Measurements from ENCODE around the gene CNFN.

Gene CNFN, protein sequence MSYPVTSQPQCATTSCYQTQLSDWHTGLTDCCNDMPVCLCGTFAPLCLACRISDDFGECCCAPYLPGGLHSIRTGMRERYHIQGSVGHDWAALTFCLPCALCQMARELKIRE

DNA sequence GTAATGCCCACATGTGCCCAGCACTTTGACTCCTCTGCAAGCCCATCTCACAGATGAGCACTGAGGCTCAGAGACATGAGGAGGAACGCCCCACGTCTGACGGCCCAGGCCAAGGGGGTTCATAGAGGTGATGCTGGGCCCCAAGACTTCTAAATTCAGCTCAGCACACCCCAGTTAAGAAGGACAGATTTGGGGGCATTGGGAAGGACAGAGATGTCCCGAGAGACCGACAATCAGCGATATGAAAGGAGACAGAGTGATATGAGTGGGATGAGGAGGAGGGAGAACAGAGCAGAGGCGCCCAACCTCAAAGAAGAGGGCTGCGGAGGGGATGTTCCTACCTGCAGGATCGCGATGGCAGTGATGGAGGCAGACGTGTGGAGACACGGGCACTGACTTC is at the start of gene CNFN:
Gene CNFN, minus strand, starts transcription at position 399 of the 400 bp plus-strand sequence. CDS start 1,260 bp downstream, outside the sequence.
- no peak for DNase-seq (ENCODE audit: low read depth)

DNA sequence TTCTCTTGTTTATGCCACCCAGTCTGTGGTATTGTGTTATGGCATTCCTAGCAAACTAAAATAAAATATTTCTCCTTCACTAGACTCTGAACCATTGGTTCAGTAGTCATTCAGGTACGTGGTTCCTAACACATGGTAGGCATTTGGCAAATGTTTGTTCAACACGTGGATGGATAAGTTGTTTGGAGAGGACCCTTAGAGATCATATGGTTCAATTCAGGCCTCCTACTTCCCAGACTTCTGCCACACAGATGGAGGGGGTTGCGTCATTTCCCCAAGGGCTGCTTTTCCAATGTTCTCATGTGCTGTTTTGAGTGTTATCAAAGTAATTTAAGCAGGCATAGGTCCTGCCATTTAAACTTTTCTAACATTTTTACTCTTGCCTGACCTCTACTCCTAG is 45.9 kb upstream of the CNFN start:
- no peak for DNase-seq (ENCODE audit: low read depth)

DNA sequence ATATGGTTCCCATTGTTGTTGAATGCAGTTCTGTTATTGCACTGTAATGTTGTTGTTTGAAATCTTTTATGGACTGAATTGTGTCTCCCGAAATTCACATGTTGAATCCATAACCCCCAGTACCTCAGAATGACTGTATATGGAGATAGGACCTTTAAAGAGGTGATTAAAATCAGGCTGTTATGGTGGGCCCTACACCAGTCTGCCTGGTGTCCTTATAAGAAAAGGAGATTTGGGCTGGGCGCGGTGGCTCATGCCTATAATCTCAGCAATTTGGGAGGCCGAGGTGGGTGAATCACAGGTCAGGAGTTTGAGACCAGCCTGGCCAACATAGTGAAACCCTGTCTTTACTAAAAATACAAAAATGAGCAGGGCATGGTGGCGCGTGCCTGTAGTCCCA is 45.2 kb upstream of the CNFN start:
- DNase-seq (ENCODE audit: low read depth): no peak

DNA sequence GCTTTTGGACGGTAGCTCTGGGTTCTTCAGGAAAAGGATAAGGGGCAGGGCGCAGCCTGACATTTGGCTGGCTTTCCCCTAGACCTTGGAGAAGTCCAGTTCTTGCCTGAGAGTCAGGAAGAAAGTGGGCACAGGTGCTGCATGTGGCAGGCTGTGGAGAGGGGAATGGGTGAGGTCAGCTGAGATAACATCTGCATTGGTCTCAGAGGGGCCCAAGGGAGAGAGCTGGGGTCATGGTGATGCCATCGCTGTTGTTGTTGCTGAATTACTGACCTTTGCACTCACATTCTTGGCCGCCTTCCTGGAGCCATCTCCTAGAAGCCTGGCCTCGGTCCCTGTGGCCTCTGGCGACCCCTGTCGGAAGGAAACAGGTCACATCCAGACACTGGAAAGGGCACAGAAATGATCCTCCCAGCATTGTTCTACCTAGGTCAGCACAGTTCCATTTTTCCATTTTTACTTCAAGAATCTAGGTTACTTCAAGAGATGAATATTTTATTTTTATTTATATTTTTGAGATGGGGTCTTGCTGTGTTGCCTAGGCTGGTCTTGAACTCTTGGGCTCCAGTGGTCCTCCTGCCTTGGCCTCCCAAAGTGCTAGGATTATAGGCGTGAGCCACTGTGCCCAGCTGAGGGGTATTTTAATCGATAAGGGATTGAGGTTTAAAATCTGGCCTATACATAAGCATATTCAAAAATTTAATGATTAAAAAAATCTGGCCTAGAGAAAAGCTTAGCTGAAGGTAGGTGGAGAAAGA is 43.6 kb upstream of the CNFN start:
- peak; percentile 57 for DNase-seq (ENCODE audit: low read depth)

DNA sequence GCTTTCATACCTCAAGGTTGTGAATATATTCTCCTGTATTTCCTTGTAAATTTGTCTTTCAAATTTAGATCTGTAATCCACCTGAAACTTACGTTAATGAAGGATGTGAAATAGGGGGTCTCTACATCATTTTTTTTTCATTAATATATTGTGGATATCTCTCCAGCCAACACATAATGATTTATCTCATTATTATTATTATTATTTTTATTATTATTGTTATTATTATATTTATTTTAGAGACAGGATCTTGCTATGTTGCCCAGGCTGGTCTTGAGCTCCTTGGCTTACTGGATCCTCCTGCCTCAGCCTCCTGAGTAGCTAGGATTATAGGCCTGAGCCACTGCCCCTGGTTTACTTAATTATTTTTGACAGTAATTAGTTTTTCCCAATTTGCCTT is 41.4 kb upstream of the CNFN start:
- DNase-seq (ENCODE audit: low read depth): no peak

DNA sequence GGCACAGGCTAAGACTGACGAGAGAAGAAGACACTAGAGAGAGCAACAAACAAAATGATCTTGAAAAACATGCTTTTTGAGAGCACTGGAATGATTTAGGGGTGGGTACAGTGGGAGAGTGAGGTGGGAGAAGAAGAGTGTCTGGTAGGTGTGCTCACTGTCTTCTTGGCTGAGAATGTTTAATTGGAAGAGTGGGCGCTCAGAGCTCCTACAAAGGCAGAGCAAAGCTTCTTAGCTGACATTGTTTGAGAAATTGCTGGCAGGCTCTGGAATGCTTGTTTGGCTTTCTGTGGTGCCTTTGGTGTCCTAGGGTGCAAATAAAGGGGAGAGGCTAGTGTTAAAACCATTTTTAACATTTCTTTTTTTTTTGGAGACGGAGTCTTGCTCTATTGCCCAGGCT is 38.6 kb upstream of the CNFN start:
- no peak for DNase-seq (ENCODE audit: low read depth)

DNA sequence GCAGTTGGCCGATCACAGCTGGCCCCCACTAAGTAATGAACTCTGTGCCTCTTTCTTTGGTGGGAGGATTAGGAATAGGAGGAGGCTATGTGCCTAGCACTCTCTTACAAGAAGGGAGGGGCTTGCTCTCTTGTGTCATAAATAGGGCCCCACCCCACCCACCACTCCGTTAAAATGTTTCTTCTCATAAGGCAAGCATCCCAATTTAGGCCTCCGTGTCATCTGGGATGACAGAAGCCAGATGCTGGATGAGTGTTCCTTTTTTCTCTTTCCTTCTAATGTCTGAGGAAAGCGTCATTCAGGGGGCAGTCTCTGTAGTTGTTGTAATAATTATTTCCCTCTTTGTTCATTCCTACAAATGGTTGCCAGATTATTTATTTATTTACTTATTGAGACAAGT is 37.2 kb upstream of the CNFN start, which contains the start of gene LIPE:
Gene LIPE, minus strand, starts transcription at position 76 of the 400 bp plus-strand sequence. CDS start 239 bp downstream, outside the sequence.
- DNase-seq (ENCODE audit: low read depth): no peak

DNA sequence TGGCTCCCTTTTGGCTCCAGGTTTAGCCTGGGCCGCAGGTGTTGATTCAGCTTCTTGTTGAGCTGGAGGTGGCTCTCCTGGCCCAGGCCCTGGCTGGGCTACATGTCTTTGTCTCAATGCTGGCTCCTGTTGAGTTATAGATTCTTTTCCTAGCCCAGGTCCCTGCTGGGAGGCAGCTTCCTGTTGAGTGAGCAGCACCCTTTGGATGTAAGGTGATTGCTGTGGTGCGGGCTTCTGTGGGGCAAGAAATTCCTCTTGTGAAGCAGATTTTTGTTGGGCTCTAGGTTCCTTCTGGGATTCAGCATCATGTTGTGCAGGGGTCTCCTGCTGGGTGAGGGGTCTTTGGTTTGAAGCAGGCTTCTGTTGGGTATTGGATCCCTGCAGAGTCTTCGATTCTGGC is 36.5 kb upstream of the CNFN start:
- DNase-seq (ENCODE audit: low read depth): no peak

DNA sequence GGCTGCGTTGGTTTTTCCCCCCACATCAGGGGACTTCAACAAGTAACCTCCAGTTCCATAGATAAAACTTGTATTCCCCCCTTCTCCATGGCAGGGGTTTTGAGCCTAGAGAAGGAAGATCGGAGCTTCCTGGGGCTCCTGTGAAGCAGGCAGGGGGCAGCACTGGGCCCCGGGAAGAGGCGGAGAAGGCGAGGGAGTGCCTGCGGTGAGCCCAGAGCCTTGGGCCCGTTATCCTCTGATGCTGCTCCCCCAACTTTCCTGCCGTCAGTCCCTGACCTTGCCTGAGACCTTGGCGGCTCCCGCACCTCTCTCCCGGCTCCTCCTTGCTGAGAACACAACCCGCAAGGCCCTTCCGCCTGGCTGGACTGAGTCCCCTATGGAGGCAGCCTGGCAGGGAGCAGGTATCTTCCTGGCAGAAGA is 34.6 kb upstream of the CNFN start:
- DNase-seq (ENCODE audit: low read depth): no peak

DNA sequence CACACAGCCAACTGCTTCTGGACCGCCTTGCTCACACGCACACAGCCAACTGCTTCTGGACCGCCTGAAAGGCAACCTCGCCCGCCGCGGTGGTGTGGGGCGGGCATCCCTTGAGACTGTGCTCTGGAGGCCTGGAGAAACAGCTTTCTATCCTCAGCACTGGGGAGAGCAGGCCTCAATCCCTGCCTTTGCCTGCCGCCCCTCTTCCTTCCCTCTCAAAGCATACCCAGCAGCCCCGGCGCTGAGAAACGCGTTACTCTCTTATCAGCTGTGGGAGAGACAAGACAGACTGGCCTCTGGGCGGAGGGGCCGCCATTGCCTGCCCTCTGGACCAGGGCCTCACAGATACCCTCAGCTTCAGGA is 34.2 kb upstream of the CNFN start:
- DNase-seq (ENCODE audit: low read depth): no peak

DNA sequence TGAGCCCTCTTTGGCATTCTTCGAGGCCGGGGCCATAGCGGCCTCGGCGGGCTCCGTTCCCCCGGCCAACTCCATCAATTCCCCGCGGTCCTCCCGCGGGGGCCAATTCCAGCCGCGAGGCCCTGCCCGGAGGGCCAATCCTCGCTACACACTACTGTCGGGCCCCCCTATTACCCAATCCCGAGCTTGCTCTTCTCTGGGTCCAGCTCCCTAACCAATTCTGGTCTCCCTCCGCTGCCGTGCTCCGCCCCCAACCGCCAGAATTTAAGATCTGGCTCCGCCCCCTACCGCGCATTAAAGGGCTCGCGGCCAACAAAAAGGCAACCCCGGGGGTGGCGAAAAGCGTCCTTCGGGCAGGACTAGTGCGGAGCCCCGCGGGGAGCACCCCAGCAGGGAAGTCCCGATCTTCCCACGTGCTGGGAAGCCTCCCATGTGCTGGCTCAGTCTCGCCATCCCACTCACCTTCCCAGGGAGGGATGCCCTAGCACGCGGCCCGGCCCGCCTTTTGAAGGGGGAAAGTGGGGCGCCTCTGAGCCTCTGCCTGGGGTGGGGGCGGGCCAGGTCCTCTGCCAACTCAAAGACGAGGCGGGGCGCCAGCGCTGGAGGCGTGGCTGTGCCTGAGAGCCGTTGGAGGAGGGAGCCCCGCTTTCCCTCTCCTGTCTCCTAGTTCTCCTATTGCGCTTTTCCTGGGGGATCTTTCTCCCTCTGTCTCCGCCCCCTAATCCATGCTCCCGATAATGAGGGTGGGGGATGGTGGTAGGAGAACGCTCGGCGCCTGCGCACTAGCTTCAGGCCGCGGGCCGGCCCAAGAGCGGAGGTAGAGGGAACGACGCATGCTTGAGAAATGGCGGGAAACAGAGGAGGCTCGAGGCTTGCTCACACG is 33.6 kb upstream of the CNFN start:
- DNase-seq (ENCODE audit: low read depth): peak; percentile 91

DNA sequence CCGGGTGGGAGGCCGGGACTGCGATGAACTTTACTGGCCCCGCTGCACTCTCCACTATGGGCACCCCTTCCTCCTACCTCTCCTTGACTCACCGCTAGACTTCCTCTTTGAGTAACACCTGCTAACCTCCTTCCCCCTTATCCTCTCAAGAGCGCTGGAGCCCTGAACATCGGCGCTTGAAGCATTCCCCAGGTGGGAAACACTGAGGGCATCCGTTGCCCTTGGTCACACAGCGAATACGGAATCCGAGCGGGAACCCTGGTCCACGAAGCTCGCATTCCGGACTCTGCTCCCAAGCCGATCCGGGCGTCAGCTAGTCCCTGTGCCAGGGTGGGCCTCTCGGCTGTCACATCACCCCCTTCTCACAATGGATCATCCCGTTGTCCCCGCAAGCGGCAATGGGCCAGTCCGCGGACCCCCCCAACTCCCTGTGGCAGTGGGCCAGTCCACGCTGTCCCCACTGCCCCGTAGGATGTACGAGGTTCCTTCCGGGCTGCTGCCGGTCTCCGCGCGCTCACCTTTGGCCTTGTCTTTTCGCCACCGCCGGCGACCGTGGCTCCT is 32.9 kb upstream of the CNFN start:
- DNase-seq (ENCODE audit: low read depth): peak; percentile 30

DNA sequence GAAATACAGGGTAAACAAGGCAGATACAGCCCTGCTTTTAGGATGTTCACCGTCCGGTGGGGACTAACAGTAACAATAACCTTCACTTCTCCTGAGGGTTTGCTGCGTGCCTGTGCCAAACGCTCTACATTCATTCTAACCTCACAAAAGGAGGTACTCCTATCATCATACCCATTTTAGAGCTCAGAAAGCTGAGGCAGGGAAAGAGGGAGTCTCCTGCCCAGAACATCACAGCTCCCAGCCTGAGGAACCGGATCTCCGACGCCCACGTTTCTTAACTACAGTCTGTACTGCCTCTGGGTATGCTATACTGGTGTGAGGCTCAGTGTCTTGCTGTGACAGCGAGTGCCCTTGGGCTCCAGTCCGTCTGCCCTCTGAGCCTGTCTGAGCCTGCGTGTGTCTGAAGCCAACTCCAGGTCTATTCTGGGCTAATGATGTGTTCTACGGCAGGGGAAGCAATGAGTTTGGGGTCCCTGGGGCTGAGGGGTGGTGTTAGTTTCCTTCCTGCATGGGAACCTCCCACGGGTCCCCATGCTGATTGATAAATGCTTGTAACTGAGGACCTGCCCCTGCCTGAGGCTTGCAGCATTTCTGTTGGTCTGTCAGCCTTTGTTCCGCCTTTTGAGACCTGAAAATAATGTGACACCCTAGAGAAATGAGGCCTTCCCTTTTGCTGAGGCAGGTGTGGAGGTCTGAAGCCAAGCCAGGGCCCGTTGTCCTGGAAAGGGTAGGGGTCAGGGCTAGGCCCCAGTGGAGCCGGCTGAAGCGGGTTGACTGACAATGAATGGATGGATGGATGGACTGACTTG is 32.2 kb upstream of the CNFN start:
- no peak for DNase-seq (ENCODE audit: low read depth)

DNA sequence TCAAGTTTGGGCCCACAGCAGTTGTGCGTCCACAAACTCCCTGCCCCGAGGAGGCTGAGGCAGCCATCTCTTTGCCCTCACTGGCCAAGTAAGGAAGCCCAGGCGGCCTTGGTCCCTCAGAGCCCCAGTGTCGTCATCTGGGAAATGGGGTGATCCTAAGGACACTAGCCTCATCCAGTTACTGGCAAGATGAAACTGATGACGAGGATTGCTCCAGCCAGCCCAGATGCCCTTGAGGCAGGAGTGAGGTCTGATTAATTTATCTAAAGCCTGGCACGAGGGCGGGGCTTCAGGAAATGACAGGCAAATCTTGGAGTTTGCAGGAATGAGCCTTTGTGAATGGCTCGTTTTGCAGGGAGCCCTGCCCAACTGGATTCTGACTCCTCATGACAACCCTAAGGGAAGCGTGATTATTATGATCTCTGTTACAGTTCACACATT is 31.5 kb upstream of the CNFN start:
- no peak for DNase-seq (ENCODE audit: low read depth)

DNA sequence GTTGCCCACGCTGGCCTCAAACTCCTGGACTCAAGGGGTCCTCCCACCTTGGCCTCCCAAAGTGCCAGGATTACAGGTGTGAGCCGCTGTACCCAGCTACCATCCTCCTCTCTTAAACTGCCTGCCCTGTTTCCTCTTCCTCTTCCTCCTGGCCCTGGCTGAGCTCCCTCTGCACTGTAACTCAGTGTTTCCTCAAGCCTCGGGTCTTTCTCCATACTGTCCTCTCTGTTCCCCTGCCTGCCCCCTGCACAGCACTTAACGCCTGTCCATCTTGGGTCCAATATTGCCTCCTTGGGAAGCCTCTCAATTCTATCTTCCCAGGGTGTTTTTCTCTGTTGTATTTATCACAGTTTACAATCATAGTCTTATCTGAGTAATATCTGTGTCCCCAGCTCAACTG is 31.0 kb upstream of the CNFN start:
- DNase-seq (ENCODE audit: low read depth): no peak

DNA sequence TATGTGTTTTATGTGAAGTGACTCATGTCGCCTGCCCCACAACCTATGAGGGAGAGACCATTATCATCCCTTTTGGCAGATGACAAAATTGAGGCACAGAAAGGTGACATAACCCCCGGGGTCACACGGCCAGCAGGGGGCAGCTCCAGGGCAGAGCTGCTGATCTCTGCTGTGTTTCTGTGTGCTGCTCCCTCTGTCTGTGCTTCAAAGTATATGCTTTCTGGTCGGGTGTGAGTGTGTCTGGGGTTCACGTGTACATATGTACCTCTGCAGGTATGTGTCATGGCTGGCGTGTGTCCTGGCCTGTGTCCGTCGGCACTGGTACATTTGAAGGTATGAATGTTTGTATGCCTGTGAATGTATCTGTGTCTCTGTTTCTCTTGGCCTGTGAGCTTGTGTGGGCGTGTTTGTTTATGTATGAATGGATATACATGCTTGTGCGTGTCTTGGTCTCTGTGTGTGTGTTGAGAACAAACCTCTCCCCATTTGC is 30.0 kb upstream of the CNFN start:
- peak; percentile 68 for DNase-seq (ENCODE audit: low read depth)

DNA sequence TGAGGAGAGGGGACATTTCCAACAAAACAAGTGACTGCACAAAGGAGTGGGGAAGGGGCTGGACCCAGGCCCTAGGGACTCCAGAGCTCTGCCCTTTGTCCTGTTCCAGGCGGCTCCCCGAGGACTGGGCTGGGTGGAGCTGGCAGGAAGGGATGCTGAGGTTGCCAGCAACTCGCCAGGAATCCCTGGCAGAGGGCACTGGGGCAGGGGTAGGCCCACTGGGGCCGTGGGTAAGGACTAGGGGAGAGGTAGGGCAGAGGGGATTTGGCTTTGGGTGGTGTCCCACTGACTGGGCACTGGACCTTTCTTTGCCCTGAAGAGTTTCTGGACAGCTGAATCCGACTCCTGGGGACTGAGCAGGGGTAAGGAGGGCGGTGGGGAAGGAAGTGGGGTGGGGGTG is 29.2 kb upstream of the CNFN start:
- no peak for DNase-seq (ENCODE audit: low read depth)

DNA sequence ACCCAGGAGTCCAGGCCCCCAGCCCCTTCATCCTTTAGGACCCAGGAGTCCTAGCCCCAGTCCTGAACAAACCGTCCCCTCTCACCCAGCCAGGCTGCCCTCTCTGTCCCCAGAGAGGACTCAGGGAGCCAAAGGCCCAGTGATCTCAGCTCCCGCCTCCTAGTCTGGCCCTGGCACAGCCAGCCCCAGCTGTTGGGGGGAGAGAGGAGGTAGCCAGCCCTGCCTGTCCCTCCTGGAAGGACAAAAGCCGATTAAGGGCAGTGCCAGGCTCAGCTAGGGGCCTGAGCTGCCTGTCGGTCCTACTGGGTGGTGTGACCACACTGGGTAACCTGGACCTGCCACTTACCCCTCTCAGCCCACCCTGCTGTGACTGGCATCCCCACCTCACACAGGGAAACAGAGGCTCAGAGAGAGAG is 22.6 kb upstream of the CNFN start:
- DNase-seq (ENCODE audit: low read depth): no peak

DNA sequence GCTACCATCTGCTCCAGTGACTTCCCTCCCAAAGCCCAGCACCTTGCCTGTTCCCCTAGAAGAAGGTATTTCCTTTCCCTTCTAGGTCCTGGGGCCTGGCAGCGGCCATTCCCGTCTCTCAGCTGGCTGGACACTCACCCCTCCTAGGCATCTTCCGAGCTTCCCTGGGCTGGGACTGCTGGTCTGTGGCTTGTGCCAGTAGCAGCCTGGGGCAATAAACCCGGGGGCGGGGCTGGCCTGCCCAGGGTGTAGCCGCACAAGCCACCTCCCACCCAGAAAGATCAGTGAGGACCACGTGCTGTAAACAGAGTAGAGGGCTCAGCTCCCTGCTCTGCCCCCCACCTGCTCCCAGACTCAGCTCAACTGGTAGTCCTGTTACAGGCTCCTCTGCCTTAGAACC is 22.1 kb upstream of the CNFN start:
- no peak for DNase-seq (ENCODE audit: low read depth)

DNA sequence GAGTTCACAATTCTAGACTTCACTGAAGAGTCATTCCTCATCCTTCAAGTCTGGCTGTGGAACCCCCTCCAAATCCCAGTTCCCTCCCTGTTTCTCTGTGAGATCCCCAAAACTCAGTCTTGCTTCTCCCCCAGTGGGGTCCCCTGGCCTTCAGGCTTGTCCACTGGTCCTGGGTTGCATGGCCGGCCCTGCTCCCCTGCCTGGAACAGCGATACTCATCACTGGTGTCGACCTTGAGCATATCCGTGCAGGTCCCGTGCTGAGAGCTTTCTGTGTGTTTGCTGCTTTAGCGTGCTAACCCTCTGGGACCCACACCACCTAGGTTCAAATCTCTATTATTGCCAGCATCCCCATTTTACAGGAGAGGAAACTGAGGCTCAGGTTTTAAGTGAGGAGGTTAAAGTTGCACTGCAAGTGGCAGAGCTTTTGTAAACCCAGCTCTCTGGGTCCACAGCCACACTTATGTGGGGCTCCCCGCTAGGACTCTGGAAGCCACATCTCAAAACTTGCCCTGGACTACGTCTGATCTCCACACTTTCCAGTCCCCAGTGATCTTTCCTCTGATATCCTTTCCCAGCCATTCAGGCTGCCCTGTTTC is 21.6 kb upstream of the CNFN start:
- no peak for DNase-seq (ENCODE audit: low read depth)

DNA sequence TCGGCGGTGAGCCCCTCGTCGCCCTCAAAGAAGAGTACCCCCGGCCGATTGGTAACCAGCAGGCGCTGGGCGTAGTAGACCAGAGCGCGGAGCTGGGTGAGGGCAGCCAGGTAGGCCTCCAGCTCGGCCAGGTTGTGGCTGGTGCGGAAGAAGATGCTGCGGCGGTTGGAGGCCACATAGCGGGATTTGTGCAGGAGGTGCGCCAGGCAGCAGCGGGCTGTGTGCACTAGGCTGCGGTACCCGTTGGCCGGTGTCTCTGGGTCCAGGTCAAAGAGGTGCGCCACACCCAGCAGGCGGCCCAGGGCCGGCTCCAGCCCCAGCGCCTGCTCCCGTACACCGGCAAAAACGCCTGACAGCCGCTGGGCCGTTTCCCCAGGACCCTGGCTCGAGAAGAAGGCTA is 20.3 kb upstream of the CNFN start:
- DNase-seq (ENCODE audit: low read depth): no peak
